ENCODE results near the gene SORCS2.
A peak's percentile ranks its signal among the peaks of the same experiment; 100 is the strongest.

The SORCS2 gene

GRCh38 chr4:7377223-7377865, 185.0 kb downstream of the SORCS2 start:
- no peak for DNase-seq (ENCODE audit: low spot score)

DNA sequence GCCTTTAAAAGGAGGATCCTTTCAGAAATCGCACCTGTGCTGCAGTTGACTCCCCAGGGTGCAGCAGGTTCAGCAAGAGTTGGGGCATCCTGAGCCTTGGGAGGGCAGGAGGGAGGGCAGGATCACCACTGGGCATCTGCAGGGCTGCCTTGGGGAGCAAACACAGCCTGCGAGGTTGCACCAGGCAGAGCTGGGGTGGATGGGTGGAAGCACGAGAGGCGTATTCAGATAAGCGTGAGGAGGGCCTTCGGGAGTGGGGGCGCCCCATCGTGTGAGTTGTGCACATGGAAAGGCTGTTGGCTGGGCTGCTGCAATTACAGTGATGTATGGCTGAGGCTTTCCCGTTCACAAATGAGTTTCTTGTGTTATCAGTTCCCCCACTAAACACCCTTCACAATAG, 186.8 kb downstream of the SORCS2 start:
- DNase-seq (ENCODE audit: low spot score) = no peak

DNA sequence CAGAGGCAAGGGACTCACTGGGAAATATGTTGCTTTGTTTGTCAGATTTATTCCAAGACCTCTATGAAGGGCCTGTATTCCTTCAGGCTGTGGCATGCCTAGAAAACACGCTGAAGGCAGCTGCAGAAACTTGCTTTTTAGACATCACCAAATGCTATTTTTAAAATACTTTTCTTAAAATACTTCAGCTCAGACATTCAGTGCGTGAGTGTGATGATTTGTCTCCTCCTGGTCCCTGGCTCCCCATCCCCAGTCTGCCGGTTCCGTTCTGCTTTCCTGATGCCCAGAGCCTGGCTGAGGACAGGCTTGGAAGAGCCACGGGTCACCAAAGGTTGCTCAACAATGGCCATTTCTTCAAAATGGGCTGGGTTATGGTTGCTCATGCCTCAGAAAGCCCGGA, 187.4 kb downstream of the SORCS2 start:
- no peak for DNase-seq (ENCODE audit: low spot score)

DNA sequence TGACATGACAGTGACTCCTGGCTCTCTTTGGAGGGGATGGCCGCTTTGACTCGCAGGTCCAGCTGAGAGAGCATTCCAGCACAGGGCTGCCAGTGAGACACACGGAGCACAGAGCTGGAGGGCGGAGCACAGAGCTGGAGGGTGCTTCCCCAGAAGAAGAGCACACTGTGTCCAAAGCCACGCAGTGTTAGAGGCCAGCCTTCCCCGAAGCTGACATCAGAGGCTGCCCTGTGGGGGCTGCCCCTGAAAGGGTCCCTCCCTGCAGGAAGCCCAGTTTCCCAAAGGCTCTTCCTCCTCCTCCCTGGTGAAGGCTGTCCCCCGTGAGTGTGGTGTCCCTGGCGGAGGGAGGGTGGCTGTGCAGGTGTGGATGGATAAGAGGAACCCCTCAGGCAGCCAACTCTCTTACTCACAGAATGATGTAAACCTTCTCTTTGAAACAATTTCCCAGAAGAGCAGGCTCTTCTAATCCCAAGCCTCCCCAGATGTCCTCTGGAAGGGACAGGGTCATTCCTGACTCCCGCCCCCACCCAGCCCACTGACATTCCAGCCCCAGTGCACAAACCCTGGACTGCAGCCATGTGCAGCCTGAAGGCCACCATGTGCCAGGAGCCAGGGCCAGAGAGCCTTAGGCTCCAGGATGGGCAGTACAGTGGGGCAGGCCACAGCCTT, 189.0 kb downstream of the SORCS2 start:
- peak; percentile 31 for DNase-seq (ENCODE audit: low spot score)

GRCh38 chr4:7381890-7382633, 189.7 kb downstream of the SORCS2 start:
- no peak for DNase-seq (ENCODE audit: low spot score)

- DNase-seq (ENCODE audit: low spot score) = no peak
Observed at GRCh38 chr4:7382634-7383014, 190.3 kb downstream of the SORCS2 start.

DNA sequence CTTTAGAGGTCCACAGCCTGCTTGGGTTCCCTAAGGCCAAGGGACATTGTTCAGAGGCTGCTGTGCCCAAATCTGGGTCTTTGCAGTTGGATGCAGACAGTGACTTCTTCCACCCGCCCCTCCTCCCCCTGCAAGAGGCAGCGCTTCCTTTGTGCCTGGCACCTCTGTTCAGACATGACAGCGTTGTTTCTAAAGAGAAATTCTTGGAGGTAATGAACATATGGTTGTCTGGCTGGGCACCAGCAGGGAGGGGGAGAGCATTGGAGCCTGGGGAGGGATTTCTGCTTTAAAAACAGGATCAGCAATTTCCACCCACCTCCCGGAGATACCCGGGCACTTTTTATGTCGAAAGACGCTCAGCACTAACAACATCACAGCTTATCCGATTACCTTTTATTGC, 190.9 kb downstream of the SORCS2 start:
- no peak for DNase-seq (ENCODE audit: low spot score)

- no peak for DNase-seq (ENCODE audit: low spot score)
Observed at GRCh38 chr4:7384003-7384928, 191.9 kb downstream of the SORCS2 start.

DNA sequence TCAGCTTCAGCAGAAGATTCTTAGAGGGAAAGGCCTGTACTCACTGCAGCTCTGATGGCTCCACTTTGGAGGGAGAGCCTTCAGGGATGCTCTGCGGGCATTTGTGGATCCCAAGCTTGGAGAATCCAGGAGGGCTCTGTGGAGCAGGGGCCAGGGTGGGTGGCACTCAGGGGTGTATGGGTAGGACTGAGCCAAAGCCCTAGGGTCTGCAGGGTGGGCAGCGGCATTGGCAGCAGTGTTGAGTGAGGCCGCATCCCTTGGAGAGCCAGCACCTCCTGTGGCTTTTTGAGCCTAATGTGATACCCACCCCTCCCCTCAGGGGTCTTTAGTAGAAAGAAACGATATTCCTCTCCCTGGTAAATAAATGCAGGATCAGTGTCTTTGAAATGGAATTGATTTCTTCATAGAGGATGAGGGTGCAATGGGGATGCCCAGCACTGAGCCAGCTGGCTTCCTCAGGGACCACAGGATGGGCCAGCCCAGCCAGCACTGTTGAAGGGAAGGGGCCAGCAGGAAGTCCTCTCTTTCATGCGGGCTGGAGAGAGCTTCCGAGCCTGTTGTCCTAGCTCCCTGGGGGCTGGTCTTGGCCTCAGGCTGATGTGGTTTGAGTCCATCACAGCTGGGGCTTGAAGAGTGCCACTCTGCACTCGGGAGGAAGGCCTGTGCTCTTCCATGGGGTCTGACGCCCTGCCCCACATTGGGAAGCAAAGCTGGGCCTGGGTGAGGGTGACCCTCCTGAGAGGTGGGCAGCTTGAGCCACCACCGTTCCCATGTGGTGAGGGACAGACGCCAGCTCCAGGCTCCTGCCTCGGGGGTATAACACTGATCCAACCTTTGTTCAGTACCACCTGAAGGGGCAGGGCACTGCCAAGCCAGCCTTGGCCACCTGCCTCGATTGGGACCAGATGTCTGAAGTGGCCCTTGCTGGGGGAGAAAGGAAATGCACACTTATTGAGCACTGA, 192.9 kb downstream of the SORCS2 start:
- DNase-seq (ENCODE audit: low spot score) = no peak

DNA sequence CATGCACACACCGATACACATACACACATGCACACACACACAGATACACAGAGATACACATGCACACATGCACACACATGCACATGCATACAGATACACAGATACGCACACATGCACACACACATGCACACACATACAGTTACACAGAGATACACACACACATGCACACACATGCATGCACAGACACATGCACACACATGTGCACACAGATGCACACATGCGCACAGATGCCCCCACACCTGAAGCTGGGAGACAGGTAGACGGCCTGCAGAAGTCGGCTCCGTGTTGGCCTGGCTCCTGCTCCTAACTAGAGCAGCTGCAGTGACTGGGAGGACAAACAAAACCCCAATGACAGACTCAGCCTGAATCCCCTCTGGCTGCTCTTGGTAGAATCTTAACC, 195.6 kb downstream of the SORCS2 start:
- no peak for DNase-seq (ENCODE audit: low spot score)

DNA sequence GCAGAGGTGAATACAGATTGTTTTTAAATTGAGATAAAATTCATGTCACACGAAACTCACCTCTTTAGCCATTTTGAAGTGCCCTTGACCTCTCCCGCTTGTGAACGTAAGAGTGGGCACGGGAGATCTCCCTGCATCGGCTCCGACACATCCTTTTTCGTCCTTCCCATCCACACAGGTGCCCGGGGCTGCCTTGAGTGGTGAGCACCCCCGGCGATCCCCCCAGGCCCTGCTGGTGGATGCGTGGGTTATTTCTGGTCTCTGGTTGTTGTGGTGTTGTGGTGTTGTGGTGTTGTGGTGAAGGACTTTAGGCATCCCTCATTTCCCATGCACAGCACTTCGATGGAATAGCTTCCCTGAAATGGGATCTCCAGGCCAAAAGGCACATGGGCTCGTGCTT, 196.3 kb downstream of the SORCS2 start:
- DNase-seq (ENCODE audit: low spot score) = no peak

GRCh38 chr4:7389101-7389701, 196.9 kb downstream of the SORCS2 start:
- DNase-seq (ENCODE audit: low spot score) = no peak

- no peak for DNase-seq (ENCODE audit: low spot score)
Observed at GRCh38 chr4:7389719-7390118, 197.4 kb downstream of the SORCS2 start.

- no peak for DNase-seq (ENCODE audit: low spot score)
Observed at GRCh38 chr4:7390336-7390735, 198.0 kb downstream of the SORCS2 start.

- no peak for DNase-seq (ENCODE audit: low spot score)
Observed at GRCh38 chr4:7390906-7391636, 198.7 kb downstream of the SORCS2 start.

- no peak for DNase-seq (ENCODE audit: low spot score)
Observed at GRCh38 chr4:7391637-7392437, 199.5 kb downstream of the SORCS2 start.

DNA sequence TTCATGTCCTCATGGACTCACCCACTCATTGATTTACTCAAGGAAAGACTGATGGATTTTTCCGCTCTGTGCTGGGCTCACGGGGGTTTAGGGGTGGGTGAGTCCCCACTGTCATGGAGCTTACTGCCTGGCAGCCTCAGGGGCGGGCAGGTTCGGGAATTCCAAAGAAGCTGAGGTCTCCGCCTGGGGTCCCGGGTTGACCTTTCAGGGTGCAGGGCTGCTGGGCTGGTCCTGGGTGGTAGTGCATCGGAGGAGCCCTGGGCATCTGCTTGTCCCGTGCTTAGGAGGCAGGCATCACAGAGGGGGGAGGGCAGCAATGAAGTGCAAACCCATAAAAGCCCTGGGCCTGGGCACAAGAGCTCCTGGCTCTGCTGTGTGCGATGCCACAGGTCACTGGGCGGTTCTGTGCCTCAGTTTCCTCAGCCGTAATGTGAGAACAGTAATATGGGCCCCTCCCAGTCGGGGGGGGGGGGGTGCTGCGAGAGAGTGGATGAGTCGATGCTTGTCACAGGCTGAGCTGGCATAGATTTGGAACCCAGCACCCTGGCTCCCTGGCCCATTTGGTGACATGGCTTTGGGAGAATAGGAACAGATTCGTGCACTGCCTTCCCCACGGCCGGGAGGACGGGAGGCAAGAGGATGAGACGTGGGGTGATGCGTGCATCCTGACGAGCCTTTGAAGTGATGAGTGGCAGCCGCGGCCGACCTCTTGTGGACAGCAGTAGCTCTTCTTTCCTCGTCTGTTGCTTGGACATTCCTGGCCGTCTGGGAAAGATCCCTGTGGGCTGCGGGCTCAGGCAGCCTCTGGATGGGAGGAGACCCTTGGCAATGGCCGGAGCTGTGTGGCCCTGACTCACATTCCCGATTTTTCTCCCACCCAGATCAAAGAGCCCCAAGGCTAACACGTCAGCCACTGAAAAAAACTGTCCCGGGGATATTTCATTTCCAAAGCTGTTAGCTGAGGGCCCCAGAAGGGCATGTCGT, 200.4 kb downstream of the SORCS2 start:
- DNase-seq (ENCODE audit: low spot score) = no peak
